K562 (cell line): ENCODE results near the gene RRH.

Source experiments
- CBX8 ChIP-seq: fragments of 200-600 bp; sonication (generic); IDR thresholded peaks from 2 replicates; pipeline ENCODE4 v1.6.1; 2012; ENCODE audit warnings: borderline replicate concordance, mixed run types, low read depth, mild to moderate bottlenecking, moderate library complexity, mixed read lengths, low read length, control low read depth, inconsistent platforms; ENCODE audit not compliant: poor library complexity, severe bottlenecking; ENCODE audit errors: extremely low read depth
- CHD2 ChIP-seq: IDR thresholded peaks from 2 replicates; pipeline ENCODE4 v1.6.1; 2011; ENCODE audit warnings: low read depth, low read length
- CTCF ChIP-seq, 3 experiments: IDR thresholded peaks in 2 of 3; conservative IDR thresholded peaks in 1 of 3; 2 replicates each; pipeline ENCODE4 v1.5.1; 2011 to 2012; ENCODE audit warnings: low read length in 3 of 3, mild to moderate bottlenecking in 3 of 3, control low read depth in 2 of 3, improper control_type of control experiment in 1 of 3, inconsistent platforms in 1 of 3, low read depth in 1 of 3, mixed read lengths in 1 of 3, moderate library complexity in 1 of 3; ENCODE audit not compliant: insufficient read depth in 2 of 3
- EZH2 ChIP-seq: IDR thresholded peaks from 2 replicates; pipeline ENCODE4 v1.6.1; 2012; ENCODE audit warnings: low read depth, mild to moderate bottlenecking, inconsistent platforms, low read length, borderline replicate concordance
- HNRNPL ChIP-seq: fragments of 200-400 bp; formaldehyde crosslinking; IDR thresholded peaks from 2 replicates; pipeline ENCODE4 v1.6.1; 2017; ENCODE audit warnings: low read depth, mild to moderate bottlenecking, low read length
- KDM4B ChIP-seq, 2 experiments: fragments of 450-650 bp in 1 of 2; sonication (generic) in 1 of 2; IDR thresholded peaks; 2 replicates each; pipeline ENCODE4 v1.6.1; 2016 to 2017; ENCODE audit warnings: borderline replicate concordance in 2 of 2, antibody characterized with exemption in 1 of 2, low read depth in 1 of 2, mild to moderate bottlenecking in 1 of 2
- NEUROD1 ChIP-seq: fragments of 150-350 bp; IDR thresholded peaks from 2 replicates; pipeline ENCODE4 v1.6.1; 2014; ENCODE audit warnings: borderline replicate concordance, low read length, low read depth; ENCODE audit not compliant: partially characterized antibody
- POLR2A ChIP-seq: fragments of 450-650 bp; conservative IDR thresholded peaks from 2 replicates; pipeline ENCODE4 v1.6.1; 2016
- POLR2AphosphoS2 ChIP-seq: IDR thresholded peaks from 2 replicates; pipeline ENCODE4 v1.6.1; 2012; ENCODE audit warnings: low read length, improper control_type of control experiment
- SIN3A ChIP-seq, 2 experiments: fragments of 150-350 bp in 1 of 2; IDR thresholded peaks; 2 replicates each; pipeline ENCODE4 v1.6.1; 2011 to 2016; ENCODE audit warnings: borderline replicate concordance in 2 of 2, low read depth in 2 of 2, low read length in 2 of 2, mild to moderate bottlenecking in 2 of 2, moderate library complexity in 2 of 2; ENCODE audit not compliant: control insufficient read depth in 1 of 2
- TAF1 ChIP-seq: IDR thresholded peaks from 2 replicates; pipeline ENCODE4 v1.6.1; 2011; ENCODE audit warnings: mild to moderate bottlenecking, low read length, moderate library complexity; ENCODE audit not compliant: insufficient read depth, control insufficient read depth, severe bottlenecking; ENCODE audit errors: extremely low read depth
- ZNF24 ChIP-seq: fragments of 450-650 bp; IDR thresholded peaks from 2 replicates; pipeline ENCODE4 v1.6.1; 2016
- ZNF764 ChIP-seq: fragments of 250-450 bp; sonication (Bioruptor Pico); IDR thresholded peaks from 2 replicates; pipeline ENCODE4 v1.4.0; 2020; ENCODE audit warnings: low read depth, mild to moderate bottlenecking, moderate library complexity

- TF ChIP-seq CTCF (IDR thresholded peaks at IDR 0.05 in 2 of 3, conservative IDR thresholded peaks at IDR 0.05 in 1 of 3; ENCODE audit: insufficient read depth in 2 of 3, low read depth in 1 of 3, low read length in 3 of 3), result no peak
- TF ChIP-seq ZNF764 (CRISPR knock-in tag), result no peak
- TF ChIP-seq POLR2A, result no peak
- no peak for TF ChIP-seq NEUROD1
- no peak for TF ChIP-seq KDM4B (IDR thresholded peaks at IDR 0.05; ENCODE audit: borderline replicate concordance in 2 of 2, low read depth in 1 of 2)
- no peak for TF ChIP-seq CHD2
- no peak for TF ChIP-seq TAF1
- no peak for TF ChIP-seq POLR2AphosphoS2
- TF ChIP-seq ZNF24, result no peak
- TF ChIP-seq CBX8, result no peak
- no peak for TF ChIP-seq SIN3A (IDR thresholded peaks at IDR 0.05; ENCODE audit: borderline replicate concordance in 2 of 2, control insufficient read depth in 1 of 2, low read depth in 2 of 2, low read length in 2 of 2)
- 0 out of 2 replicates have a peak, but pooled peaks have one; percentile 58 for TF ChIP-seq EZH2
- no peak for TF ChIP-seq HNRNPL
Measured at GRCh38 chr4:109847896-109848442, 20.2 kb downstream of the RRH start, which contains the start of gene LRIT3.
